ENCODE results near the gene SLC9A3.

Gene SLC9A3

GRCh38 chr5:438481-438981 lies 85.7 kb downstream of the SLC9A3 start:
- no peak for DNase-seq

DNA sequence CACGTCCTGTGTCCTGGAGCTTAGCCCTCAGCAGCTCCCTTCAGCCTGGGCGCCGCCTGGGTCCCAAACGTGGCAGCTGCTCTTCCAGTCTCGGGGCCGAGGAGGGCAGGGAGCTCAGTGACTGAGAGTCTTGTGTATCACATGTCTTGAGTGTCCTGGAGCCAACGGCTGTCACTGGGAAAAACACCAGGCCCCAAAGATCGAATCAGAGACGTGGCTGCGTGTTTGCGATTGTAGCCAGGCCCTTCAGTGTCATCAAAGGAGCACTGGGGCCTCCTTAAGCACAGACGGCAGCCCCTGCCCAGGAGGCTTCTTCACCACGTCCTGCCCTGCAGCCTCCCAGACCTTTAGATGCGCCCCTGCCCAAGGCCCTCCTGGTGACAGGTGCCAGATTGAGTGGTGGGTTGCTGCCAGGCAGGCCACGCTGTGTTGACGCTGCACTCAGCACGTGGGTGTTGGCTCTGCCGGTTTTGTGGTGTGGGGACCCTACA lies 86.9 kb downstream of the SLC9A3 start:
- DNase-seq: no peak

- no peak for DNase-seq
These were observed 87.6 kb downstream of the SLC9A3 start for GRCh38 chr5:436641-436975.

GRCh38 chr5:435961-436640 lies 88.1 kb downstream of the SLC9A3 start:
- peak; percentile 13 for DNase-seq

DNA sequence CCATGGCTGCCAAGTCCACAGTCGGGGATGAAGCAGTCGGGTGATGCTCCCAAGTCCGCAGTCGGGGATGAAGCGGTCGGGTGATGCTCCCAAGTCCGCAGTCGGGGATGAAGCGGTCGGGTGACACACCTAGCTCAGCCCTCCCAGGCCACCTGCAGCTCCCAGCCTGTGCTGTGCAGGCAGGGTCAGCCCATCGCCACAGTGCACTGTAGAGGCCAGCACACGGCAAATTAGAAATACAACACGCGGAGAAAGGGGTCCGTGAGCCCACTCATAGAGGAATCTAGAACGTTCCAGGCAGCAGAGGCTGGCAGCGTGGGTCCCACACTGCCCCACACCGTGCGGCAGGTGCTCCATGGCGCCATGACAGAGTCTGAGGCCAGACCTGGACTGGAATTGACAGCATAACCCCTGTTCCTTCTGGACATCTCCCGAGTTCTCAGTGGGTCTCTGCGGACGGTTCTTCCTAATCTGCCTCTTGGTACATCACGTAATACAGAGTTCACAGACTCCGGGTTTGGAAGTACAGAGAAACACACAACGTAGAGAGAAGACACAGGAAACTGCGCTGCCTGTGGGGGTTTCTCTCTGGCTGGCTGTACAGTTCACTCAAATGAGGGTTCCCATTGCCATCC lies 89.0 kb downstream of the SLC9A3 start:
- DNase-seq: no peak

DNA sequence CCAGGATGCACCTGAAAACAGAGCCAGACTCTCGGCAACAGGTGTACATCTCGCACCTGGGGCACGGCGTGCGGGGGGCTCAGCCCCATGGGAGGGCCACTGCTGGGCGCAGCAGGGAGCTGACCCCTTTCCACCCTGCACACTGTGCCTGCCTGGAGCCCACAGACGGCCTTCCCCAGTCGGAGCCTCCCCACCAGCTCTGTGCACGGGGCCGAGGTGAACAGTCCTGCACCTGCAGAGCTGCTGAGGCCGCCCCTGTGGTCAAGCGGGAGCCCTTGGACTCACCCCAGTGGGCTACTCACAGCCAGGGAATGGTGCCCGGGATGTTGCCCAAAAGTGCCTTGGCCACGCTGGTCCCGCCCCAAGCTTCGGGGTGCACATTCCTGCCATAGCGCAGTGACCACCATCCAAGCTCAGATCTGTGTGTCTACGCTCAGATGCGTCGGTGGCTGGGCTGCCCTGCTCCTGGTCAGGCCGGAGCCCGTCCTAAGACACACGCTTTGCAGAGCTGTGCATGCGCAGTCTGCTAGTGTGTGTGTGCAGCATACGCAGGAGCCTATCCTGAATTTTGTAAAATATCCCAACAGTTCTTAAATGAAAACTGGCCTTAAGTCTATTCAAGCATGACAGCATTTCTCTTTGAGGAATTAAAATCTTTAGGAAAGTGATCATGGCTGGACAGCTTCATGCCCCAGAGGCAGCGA lies 89.7 kb downstream of the SLC9A3 start:
- DNase-seq: no peak

DNA sequence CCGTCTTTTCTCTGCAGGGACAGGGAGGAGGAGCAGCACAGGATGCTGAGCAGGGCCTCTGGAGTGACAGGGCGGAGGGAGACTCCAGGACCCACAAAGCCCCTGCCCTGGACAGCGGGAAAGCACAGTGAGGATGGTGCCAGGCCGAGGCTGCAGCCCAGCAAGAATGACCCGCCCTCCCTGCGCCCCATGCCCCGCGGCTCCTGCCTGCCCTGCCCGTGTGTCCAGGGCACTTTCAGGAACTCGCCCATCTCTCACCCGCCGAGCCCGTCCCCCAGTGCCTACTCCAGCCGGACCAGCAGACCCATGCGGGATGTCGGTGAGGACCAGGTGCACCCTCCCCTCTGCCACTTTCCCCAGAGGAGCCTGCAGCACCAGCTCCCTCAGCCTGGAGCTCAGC lies 90.4 kb downstream of the SLC9A3 start:
- DNase-seq: no peak

- no peak for DNase-seq
These were observed 91.1 kb downstream of the SLC9A3 start for GRCh38 chr5:432928-433791.

GRCh38 chr5:432201-432927 lies 91.9 kb downstream of the SLC9A3 start:
- no peak for DNase-seq

GRCh38 chr5:431711-432050 lies 92.6 kb downstream of the SLC9A3 start:
- DNase-seq: no peak

DNA sequence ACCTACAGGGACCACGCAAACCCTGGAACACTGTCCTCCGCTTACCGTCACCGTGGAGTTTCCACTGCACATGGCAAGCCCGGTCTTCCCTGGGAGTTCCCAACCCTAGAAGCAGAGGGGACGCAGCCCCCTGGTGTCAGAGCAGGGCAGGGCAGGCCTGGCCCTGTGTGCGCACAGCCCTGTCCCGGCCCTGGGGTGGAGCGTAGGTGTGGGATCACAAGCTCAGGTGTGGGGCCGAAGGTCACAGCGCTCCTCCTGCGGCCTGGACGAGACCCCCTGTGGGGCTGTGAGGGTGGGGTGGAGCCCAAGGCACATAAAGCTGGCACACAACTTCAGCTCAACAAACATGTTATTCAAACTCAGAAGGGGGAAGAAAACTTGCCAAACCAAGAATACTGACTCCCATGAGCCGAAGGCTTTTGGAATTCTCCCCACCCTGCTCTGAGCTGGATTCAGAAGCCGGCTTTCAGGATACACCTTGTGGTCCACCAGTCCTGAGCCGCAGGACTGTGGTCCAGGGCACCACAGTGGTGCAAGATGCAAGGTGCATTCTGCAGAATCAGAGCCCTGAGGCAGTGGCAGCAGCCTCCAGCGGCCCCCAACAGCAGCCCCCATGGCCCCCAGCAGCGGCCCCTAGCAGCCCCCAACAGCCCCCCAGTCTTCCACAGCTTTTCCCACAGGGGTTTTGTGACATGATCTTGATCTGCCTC lies 93.1 kb downstream of the SLC9A3 start:
- DNase-seq: peak; percentile 21

DNA sequence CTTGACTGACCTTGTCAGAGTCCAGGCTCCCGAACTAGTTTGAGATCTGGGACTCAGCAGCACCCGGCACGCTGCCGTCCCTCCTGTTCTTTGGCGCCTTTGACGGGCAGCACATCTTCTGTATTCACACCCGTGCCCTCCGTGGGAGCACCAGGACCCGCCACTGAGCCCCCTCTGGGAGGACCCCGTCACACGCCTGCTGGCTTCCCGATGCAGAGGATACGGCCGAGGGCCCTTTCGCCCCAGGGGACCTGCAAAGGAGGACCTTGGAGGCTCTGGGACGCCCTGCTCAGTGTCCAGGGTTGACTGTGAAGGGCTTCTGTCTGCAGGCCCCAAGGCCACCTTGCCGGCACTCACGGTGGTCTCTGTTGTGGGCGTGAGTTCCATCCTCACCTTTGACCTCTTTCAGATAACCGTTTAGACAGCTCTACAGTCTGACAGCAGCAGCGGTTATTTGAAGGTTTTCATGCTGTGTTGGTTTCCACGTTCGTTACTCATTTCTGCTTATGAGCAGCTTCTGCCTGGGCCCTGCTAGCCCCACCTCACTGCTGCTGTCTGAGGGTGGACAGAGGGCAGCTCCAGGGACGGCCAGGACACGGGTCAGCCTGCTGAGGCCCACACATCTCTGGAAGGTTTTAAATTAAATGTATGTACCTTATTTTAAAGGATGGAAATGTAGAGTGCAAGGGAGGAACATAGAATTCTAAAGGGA lies 93.9 kb downstream of the SLC9A3 start:
- DNase-seq: no peak

- DNase-seq: no peak
These were observed 94.6 kb downstream of the SLC9A3 start for GRCh38 chr5:429453-430188.

DNA sequence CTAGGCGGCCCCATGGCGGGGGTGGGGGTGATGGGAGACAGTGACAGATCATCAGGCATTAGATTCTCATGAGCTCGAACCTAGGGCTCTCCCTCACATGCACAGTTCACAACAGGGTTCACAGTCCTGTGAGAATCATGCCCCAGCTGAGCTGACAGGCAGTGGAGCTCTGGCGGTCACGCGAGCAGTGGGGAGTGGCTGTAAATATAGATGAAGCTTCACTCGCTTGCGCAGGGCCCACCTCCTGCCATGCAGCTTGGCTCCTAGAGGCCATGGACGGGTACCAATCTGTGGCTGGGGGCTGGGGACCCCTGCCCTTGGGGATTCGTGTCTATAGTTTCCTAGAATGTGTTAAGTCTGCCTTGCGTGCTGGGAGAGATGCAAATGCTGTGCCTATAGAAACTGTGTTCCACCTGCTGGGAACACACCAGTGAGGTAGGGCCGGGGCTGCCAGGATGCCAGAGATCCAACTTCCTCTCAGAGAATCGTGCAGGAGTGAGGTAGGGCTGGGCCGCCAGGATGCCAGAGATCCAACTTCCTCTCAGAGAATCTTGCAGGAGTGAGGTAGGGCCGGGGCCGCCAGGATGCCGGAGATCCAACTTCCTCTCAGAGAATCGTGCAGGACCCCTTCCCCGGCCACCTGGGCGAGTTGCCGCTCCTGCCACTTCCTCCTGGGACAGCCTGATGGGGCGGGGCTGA lies 95.3 kb downstream of the SLC9A3 start:
- DNase-seq: no peak

DNA sequence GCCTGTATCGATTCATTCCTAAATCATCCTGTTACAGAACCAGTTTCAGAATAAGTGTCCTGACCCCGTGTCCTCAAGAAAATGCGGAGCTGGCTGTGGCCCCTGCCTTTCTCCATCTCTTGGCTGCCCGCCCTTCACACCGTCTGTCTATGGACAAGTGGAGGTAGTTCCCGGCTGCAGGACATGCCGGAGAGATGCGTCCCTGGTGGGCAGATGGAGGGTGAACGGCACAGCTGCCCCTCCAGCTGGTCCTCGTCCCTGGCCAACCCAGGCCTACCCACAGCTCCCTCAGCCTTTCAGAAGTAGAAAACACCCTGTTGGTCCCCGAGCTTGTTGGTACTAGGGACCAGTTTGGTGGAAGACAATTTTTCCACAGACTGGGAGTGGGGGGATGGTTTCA lies 96.0 kb downstream of the SLC9A3 start:
- no peak for DNase-seq

- DNase-seq: no peak
These were observed 96.7 kb downstream of the SLC9A3 start for GRCh38 chr5:427415-428087.

DNA sequence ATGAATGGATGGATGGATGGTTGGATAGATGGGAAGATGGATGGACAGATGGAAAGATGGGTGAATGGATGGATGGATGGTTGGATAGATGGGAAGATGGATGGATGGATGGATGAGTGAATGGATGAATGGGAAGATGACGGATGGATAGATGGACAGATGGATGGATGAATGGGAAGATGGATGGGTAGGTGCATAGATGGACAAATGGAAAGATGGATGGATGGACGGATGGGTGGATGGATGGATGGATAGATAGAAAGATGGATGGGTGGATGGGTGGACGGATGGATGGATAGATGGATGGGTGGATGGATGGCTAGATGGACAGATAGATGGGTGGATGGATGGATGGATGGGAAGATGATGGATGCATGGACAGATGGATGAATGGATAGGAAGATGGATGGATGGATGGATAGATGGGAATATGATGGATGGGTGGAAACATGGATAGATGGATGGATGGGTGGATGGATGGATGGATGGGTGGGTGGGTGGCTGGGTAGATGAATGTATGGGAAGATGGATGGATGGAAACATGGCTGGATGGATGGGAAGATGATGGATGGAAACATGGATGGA lies 97.8 kb downstream of the SLC9A3 start:
- DNase-seq: no peak

GRCh38 chr5:425714-426113 lies 98.5 kb downstream of the SLC9A3 start:
- DNase-seq: no peak

All from HCEC 1CT (cell line).